ENCODE results near the gene DSPP.

- TF ChIP-seq CTCF (IDR thresholded peaks at IDR 0.05 in 4 of 5, conservative IDR thresholded peaks at IDR 0.05 in 1 of 5): no peak
- no peak for TF ChIP-seq POLR2A (IDR thresholded peaks at IDR 0.05)
Observed at GRCh38 chr4:87575983-87576382, 32.3 kb upstream of the DSPP start.

All from gastrocnemius medialis (tissue), 4 donors.